Liver (tissue), 9 donors: ENCODE measurements around the gene DNAH3. TPM values are rescaled to one million over a fixed set of nuclear protein-coding genes. Genes with fewer than 3 reads are reported as not detected.

Source experiments
- DNase-seq: peaks from one replicate; pipeline ENCODE4 v3.0.0-alpha.2; 2017; ENCODE audit warnings: low spot score
- H3K27ac ChIP-seq, 2 donors: one replicate each; pipeline ENCODE4 v1.7.0; 2013; ENCODE audit warnings: inconsistent platforms in 2 of 2, low read length in 2 of 2, control low read depth in 1 of 2, low read depth in 1 of 2, mild to moderate bottlenecking in 1 of 2
- H3K27me3 ChIP-seq, 4 donors: one replicate each; pipeline versions ENCODE4 v1.6.1 to v1.7.0; 2013; ENCODE audit warnings: low read length in 3 of 4, inconsistent platforms in 1 of 4, mild to moderate bottlenecking in 1 of 4, moderate library complexity in 1 of 4; ENCODE audit not compliant: control insufficient read depth in 4 of 4, insufficient read depth in 4 of 4
- H3K36me3 ChIP-seq, 4 donors: one replicate each; pipeline versions ENCODE4 v1.6.1 to v1.7.0; 2013; ENCODE audit warnings: low read length in 3 of 4, mild to moderate bottlenecking in 3 of 4, low read depth in 1 of 4, moderate library complexity in 1 of 4; ENCODE audit not compliant: control insufficient read depth in 4 of 4, insufficient read depth in 3 of 4
- H3K4me1 ChIP-seq, 4 donors: one replicate each; pipeline versions ENCODE4 v1.6.1 to v1.7.0; 2013; ENCODE audit warnings: low read length in 3 of 4, mild to moderate bottlenecking in 3 of 4, moderate library complexity in 1 of 4; ENCODE audit not compliant: control insufficient read depth in 4 of 4, insufficient read depth in 4 of 4
- H3K4me3 ChIP-seq, 3 donors: one replicate each; pipeline versions ENCODE4 v1.6.1 to v1.7.0; 2013; ENCODE audit warnings: low read length in 3 of 3, control low read depth in 1 of 3, low read depth in 1 of 3, mild to moderate bottlenecking in 1 of 3
- H3K9ac ChIP-seq, 2 donors: one replicate each; pipeline ENCODE4 v1.7.0; 2013; ENCODE audit warnings: low read length in 2 of 2, mild to moderate bottlenecking in 2 of 2, moderate library complexity in 2 of 2, control low read depth in 1 of 2, low read depth in 1 of 2
- H3K9me3 ChIP-seq, 4 donors: one replicate each; pipeline versions ENCODE4 v1.6.1 to v1.7.0; 2013; ENCODE audit warnings: low read length in 3 of 4; ENCODE audit not compliant: control insufficient read depth in 4 of 4
- ATF3 ChIP-seq: IDR thresholded peaks from 2 replicates; pipeline ENCODE4 v1.6.1; 2016; ENCODE audit warnings: antibody characterized with exemption
- CTCF ChIP-seq: fragments of 150-350 bp; IDR thresholded peaks from 2 replicates; pipeline ENCODE4 v1.5.1; 2017; ENCODE audit warnings: improper control_type of control experiment, low read depth, low read length; ENCODE audit not compliant: missing input control
- EGR1 ChIP-seq, 2 donors: IDR thresholded peaks; 2 replicates each; pipeline ENCODE4 v1.6.1; 2016 to 2018; ENCODE audit warnings: antibody characterized with exemption in 2 of 2, low read depth in 2 of 2
- FOXA1 ChIP-seq: IDR thresholded peaks from 2 replicates; pipeline ENCODE4 v1.6.1; 2016; ENCODE audit warnings: antibody characterized with exemption
- GABPA ChIP-seq, 2 donors: IDR thresholded peaks in 1 of 2; conservative IDR thresholded peaks in 1 of 2; 2 replicates each; pipeline ENCODE4 v1.6.1; 2016; ENCODE audit warnings: antibody characterized with exemption in 2 of 2, mild to moderate bottlenecking in 1 of 2, moderate library complexity in 1 of 2
- HNF4A ChIP-seq, 2 donors: conservative IDR thresholded peaks; 2 replicates each; pipeline ENCODE4 v1.6.1; 2016; ENCODE audit warnings: antibody characterized with exemption in 2 of 2, mild to moderate bottlenecking in 2 of 2
- HNF4G ChIP-seq: IDR thresholded peaks from 2 replicates; pipeline ENCODE4 v1.6.1; 2016; ENCODE audit warnings: antibody characterized with exemption
- JUND ChIP-seq, 2 donors: IDR thresholded peaks; 2 replicates each; pipeline ENCODE4 v1.6.1; 2016; ENCODE audit warnings: antibody characterized with exemption in 2 of 2
- RAD21 ChIP-seq, 2 donors: IDR thresholded peaks; 2 replicates each; pipeline ENCODE4 v1.6.1; 2016; ENCODE audit warnings: antibody characterized with exemption in 2 of 2, mild to moderate bottlenecking in 2 of 2
- RXRA ChIP-seq, 2 donors: IDR thresholded peaks; 2 replicates each; pipeline ENCODE4 v1.6.1; 2017 to 2018; ENCODE audit warnings: antibody characterized with exemption in 2 of 2, mild to moderate bottlenecking in 1 of 2
- SP1 ChIP-seq: IDR thresholded peaks from 2 replicates; pipeline ENCODE4 v1.6.1; 2018; ENCODE audit warnings: antibody characterized with exemption, mild to moderate bottlenecking
- TAF1 ChIP-seq: conservative IDR thresholded peaks from 2 replicates; pipeline ENCODE4 v1.6.1; 2016; ENCODE audit warnings: antibody characterized with exemption, mild to moderate bottlenecking
- YY1 ChIP-seq: IDR thresholded peaks from 2 replicates; pipeline ENCODE4 v1.6.1; 2016; ENCODE audit warnings: antibody characterized with exemption, mild to moderate bottlenecking
- WGBS: extraction: QIAGEN DNeasy Blood & Tissue Kit; methylation state at CpG from one replicate; pipeline ENCODE4 v1.1.7; 2013; 5-methylcytosine and 5-hydroxymethylcytosine counted together
- polyA plus RNA-seq, 2 donors: library from polyadenylated mRNA; stranded (reverse) in 1 of 2; unstranded in 1 of 2; fragments of 200-250 nt in 1 of 2; fragments of >200 nt in 1 of 2; fragmentation: Nextera tagmentation in 1 of 2; extraction: Ambion mirVana in 1 of 2; gene quantifications; one replicate each; pipeline versions ENCODE4 v1.2.1 to v1.2.3, GENCODE V29; 2013 to 2015
- total RNA-seq, 2 donors: library from RNA; depleted of rRNA; stranded (reverse); fragments of >200 nt; gene quantifications; one replicate each; pipeline ENCODE4 v1.2.3, GENCODE V29; 2014
- TF ChIP-seq, protein P1 (sequence below): IDR thresholded peaks from 2 replicates; pipeline ENCODE4 v1.6.1; 2016; ENCODE audit warnings: antibody characterized with exemption
- TF ChIP-seq, protein P2 (sequence below): IDR thresholded peaks from 2 replicates; pipeline ENCODE4 v1.6.1; 2016; ENCODE audit warnings: antibody characterized with exemption, mild to moderate bottlenecking
- TF ChIP-seq, protein P3 (sequence below): IDR thresholded peaks from 2 replicates; pipeline ENCODE4 v1.6.1; 2016; ENCODE audit warnings: antibody characterized with exemption
- donor health status: healthy.
- donor health status: healthy.
- donor health status: healthy.
- donor health status: healthy.
- donor health status: healthy.

The DNAH3 gene
- total and polyA plus RNA-seq, 4 donors = not detected

- no peaks in the 10 kb centered on the region for H3K9me3 ChIP-seq
- peak overlapping the region in 1 of 2 donors; percentile 6 for H3K27ac ChIP-seq
- TF ChIP-seq EGR1 (IDR thresholded peaks at IDR 0.05; ENCODE audit: low read depth in 2 of 2) (no peak), TAF1 (no peak), GABPA (IDR thresholded peaks at IDR 0.05 in 1 of 2, conservative IDR thresholded peaks at IDR 0.05 in 1 of 2) (no peak), JUND (IDR thresholded peaks at IDR 0.05) (no peak), HNF4G (no peak), FOXA1 (no peak), HNF4A (conservative IDR thresholded peaks at IDR 0.05) (no peak), ATF3 (no peak), CTCF (no peak), SP1 (no peak), RAD21 (IDR thresholded peaks at IDR 0.05) (no peak), YY1 (no peak)
- TF ChIP-seq, protein P1, sequence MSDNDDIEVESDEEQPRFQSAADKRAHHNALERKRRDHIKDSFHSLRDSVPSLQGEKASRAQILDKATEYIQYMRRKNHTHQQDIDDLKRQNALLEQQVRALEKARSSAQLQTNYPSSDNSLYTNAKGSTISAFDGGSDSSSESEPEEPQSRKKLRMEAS = no peak
- TF ChIP-seq, protein P2, sequence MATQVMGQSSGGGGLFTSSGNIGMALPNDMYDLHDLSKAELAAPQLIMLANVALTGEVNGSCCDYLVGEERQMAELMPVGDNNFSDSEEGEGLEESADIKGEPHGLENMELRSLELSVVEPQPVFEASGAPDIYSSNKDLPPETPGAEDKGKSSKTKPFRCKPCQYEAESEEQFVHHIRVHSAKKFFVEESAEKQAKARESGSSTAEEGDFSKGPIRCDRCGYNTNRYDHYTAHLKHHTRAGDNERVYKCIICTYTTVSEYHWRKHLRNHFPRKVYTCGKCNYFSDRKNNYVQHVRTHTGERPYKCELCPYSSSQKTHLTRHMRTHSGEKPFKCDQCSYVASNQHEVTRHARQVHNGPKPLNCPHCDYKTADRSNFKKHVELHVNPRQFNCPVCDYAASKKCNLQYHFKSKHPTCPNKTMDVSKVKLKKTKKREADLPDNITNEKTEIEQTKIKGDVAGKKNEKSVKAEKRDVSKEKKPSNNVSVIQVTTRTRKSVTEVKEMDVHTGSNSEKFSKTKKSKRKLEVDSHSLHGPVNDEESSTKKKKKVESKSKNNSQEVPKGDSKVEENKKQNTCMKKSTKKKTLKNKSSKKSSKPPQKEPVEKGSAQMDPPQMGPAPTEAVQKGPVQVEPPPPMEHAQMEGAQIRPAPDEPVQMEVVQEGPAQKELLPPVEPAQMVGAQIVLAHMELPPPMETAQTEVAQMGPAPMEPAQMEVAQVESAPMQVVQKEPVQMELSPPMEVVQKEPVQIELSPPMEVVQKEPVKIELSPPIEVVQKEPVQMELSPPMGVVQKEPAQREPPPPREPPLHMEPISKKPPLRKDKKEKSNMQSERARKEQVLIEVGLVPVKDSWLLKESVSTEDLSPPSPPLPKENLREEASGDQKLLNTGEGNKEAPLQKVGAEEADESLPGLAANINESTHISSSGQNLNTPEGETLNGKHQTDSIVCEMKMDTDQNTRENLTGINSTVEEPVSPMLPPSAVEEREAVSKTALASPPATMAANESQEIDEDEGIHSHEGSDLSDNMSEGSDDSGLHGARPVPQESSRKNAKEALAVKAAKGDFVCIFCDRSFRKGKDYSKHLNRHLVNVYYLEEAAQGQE = no peak
- TF ChIP-seq, protein P3, sequence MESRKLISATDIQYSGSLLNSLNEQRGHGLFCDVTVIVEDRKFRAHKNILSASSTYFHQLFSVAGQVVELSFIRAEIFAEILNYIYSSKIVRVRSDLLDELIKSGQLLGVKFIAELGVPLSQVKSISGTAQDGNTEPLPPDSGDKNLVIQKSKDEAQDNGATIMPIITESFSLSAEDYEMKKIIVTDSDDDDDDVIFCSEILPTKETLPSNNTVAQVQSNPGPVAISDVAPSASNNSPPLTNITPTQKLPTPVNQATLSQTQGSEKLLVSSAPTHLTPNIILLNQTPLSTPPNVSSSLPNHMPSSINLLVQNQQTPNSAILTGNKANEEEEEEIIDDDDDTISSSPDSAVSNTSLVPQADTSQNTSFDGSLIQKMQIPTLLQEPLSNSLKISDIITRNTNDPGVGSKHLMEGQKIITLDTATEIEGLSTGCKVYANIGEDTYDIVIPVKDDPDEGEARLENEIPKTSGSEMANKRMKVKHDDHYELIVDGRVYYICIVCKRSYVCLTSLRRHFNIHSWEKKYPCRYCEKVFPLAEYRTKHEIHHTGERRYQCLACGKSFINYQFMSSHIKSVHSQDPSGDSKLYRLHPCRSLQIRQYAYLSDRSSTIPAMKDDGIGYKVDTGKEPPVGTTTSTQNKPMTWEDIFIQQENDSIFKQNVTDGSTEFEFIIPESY = no peak
- no peaks in the 10 kb centered on the region for H3K27me3 ChIP-seq
- no peak overlapping the region for H3K9ac ChIP-seq
- 82% methylated on average over 3 of the region's 3 CpGs for WGBS
- H3K36me3 ChIP-seq = peaks cover 0 to 5% (median 0%) of the 10 kb centered on the region in 4 donors
- DNase-seq = no peak
- H3K4me3 ChIP-seq = no peak overlapping the region
- H3K4me1 ChIP-seq = peaks cover 3 to 25% (median 10%) of the 10 kb centered on the region in 4 donors
These were observed 245.1 kb downstream of the DNAH3 start for GRCh38 chr16:20905576-20905975.

DNA sequence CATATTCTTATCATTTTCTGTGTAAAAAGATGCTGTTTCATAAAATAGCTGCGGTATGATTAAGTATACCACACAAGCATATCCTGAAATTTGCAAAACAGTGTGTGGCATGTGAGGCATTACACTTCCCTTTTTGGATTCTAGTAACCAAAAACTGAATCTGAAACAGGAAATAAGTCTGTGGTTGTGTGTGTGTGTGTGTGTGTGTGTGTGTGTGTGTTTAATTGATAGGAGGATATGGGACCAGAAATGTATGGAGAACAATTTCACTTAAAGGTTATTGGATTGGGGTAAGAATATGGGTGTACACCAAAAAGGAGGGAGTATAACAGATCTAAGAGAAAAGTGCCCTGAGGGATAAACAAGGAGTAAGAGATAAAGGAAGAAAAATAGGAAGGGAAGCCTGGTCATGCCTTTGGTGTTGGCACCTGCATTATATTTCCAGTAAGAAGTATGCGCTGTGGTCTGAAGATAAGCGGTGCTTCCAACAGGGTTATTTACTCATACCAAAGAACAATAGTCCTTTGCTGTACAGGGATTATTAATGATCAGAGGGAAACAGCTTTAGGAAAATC, 246.1 kb downstream of the DNAH3 start:
- DNase-seq = no peak
- Histone ChIP-seq H3K9me3 (no peaks in the 10 kb centered on the region), H3K4me1 (peaks cover 3 to 25% (median 12%) of the 10 kb centered on the region in 4 donors), H3K36me3 (peaks cover 0 to 5% (median 0%) of the 10 kb centered on the region in 4 donors), H3K9ac (no peak overlapping the region), H3K27me3 (no peaks in the 10 kb centered on the region), H3K4me3 (no peak overlapping the region), H3K27ac (peak overlapping the region; percentile 48 to 62)
- WGBS = 61% methylated on average over 3 of the region's 3 CpGs
- TF ChIP-seq, protein P3 = no peak
- no peak for TF ChIP-seq ATF3
- TF ChIP-seq GABPA (IDR thresholded peaks at IDR 0.05 in 1 of 2, conservative IDR thresholded peaks at IDR 0.05 in 1 of 2) = peak in 1 of 2 donors; percentile 13
- TF ChIP-seq, protein P1 = peak; percentile 62
- no peak for TF ChIP-seq FOXA1
- peak in 1 of 2 donors; percentile 25 for TF ChIP-seq JUND (IDR thresholded peaks at IDR 0.05)
- peak in 1 of 2 donors; percentile 7 for TF ChIP-seq RXRA (IDR thresholded peaks at IDR 0.05)
- no peak for TF ChIP-seq HNF4G
- TF ChIP-seq, protein P2 = no peak
